ENCODE results near the gene DNAJC10. TPM values are rescaled to one million over a fixed set of nuclear protein-coding genes. Genes with fewer than 3 reads are reported as not detected.
A peak's percentile ranks its signal among the peaks of the same experiment; 100 is the strongest.

The DNAJC10 gene
- total RNA-seq, 1 donor from 2014 or later: 125 TPM

GRCh38 chr2:182817558-182817957 is 101.5 kb downstream of the DNAJC10 start:
- no peak for TF ChIP-seq CTCF (IDR thresholded peaks at IDR 0.05; ENCODE audit: insufficient read depth, low read length, severe bottlenecking)
- FAIRE-seq: no peak

GRCh38 chr2:182818501-182818900 is 102.4 kb downstream of the DNAJC10 start:
- Histone ChIP-seq H3K4me3 (ENCODE audit: low read depth, low read length) (no peak overlapping the region), H3K27me3 (ENCODE audit: control insufficient read depth, insufficient read depth, low read length) (peaks cover 1% of the 10 kb centered on the region), H3K36me3 (ENCODE audit: control insufficient read depth, insufficient read depth, low read length) (no peaks in the 10 kb centered on the region)
- TF ChIP-seq CTCF (IDR thresholded peaks at IDR 0.05; ENCODE audit: insufficient read depth, low read length, severe bottlenecking): no peak
- FAIRE-seq: no peak
- DNase-seq (ENCODE audit: low read depth): no peak

More at GRCh38 chr2:182817558-182817957, 101.5 kb downstream of the DNAJC10 start:
- DNase-seq (ENCODE audit: low read depth): no peak
- peaks cover 1% of the 10 kb centered on the region for H3K27me3 ChIP-seq (ENCODE audit: control insufficient read depth, insufficient read depth, low read length)
- no peaks in the 10 kb centered on the region for H3K36me3 ChIP-seq (ENCODE audit: control insufficient read depth, insufficient read depth, low read length)
- no peak overlapping the region for H3K4me3 ChIP-seq (ENCODE audit: low read depth, low read length)

GRCh38 chr2:182818925-182819324 is 102.9 kb downstream of the DNAJC10 start:
- peaks cover 1% of the 10 kb centered on the region for H3K27me3 ChIP-seq (ENCODE audit: control insufficient read depth, insufficient read depth, low read length)
- FAIRE-seq (no peak), DNase-seq (ENCODE audit: low read depth) (no peak)
- H3K36me3 ChIP-seq (ENCODE audit: control insufficient read depth, insufficient read depth, low read length): no peaks in the 10 kb centered on the region
- no peak overlapping the region for H3K4me3 ChIP-seq (ENCODE audit: low read depth, low read length)
- no peak for TF ChIP-seq CTCF (IDR thresholded peaks at IDR 0.05; ENCODE audit: insufficient read depth, low read length, severe bottlenecking)

- no peak overlapping the region for H3K4me3 ChIP-seq (ENCODE audit: low read depth, low read length)
- H3K27me3 ChIP-seq (ENCODE audit: control insufficient read depth, insufficient read depth, low read length): peaks cover 1% of the 10 kb centered on the region
- FAIRE-seq (no peak), DNase-seq (ENCODE audit: low read depth) (no peak)
- TF ChIP-seq CTCF (IDR thresholded peaks at IDR 0.05; ENCODE audit: insufficient read depth, low read length, severe bottlenecking): no peak
- H3K36me3 ChIP-seq (ENCODE audit: control insufficient read depth, insufficient read depth, low read length): no peaks in the 10 kb centered on the region
Measured at GRCh38 chr2:182819412-182819811, 103.4 kb downstream of the DNAJC10 start.

- DNase-seq (ENCODE audit: low read depth) (peak; percentile 67), FAIRE-seq (no peak)
- no peak overlapping the region for H3K4me3 ChIP-seq (ENCODE audit: low read depth, low read length)
- TF ChIP-seq CTCF (IDR thresholded peaks at IDR 0.05; ENCODE audit: insufficient read depth, low read length, severe bottlenecking): no peak
- H3K27me3 ChIP-seq (ENCODE audit: control insufficient read depth, insufficient read depth, low read length): no peaks in the 10 kb centered on the region
- H3K36me3 ChIP-seq (ENCODE audit: control insufficient read depth, insufficient read depth, low read length): no peaks in the 10 kb centered on the region
Measured at GRCh38 chr2:182821182-182821581, 105.1 kb downstream of the DNAJC10 start.

GRCh38 chr2:182822733-182823132 is 106.7 kb downstream of the DNAJC10 start:
- TF ChIP-seq CTCF (IDR thresholded peaks at IDR 0.05; ENCODE audit: insufficient read depth, low read length, severe bottlenecking): no peak
- Histone ChIP-seq H3K27me3 (ENCODE audit: control insufficient read depth, insufficient read depth, low read length) (no peaks in the 10 kb centered on the region), H3K36me3 (ENCODE audit: control insufficient read depth, insufficient read depth, low read length) (no peaks in the 10 kb centered on the region), H3K4me3 (ENCODE audit: low read depth, low read length) (no peak overlapping the region)
- DNase-seq (ENCODE audit: low read depth): no peak
- FAIRE-seq: no peak

All from bronchial epithelial cell (primary cell).